GM19023 (cell line): Measurements from ENCODE around the gene FAM81B.

Experiments used
- ATAC-seq: cut with Tn5 transposase; IDR thresholded peaks from one replicate; pipeline ENCODE4 v1.9.1; 2021; ENCODE audit warnings: mild to moderate bottlenecking, moderate library complexity; ENCODE audit not compliant: unreplicated experiment

FAM81B gene

DNA sequence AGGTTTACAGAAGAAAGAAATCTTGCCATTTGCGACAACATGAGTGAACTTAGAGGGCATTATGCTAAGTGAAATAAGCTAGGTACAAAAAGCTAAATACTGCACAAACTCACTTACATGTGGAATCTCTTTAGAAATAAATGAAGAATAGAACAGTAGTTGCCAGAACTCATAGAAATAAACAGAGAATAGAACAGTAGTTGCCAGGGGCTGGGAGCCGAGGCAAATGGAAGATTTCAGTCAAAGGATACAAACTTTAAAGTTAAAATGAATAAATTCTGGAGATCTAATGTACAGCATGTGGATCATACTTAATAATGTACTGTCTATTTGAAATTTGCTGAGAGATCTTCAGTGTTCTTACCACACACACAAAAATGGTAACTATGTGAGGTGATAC lies 63.4 kb downstream of the FAM81B start:
- no peak for ATAC-seq

- ATAC-seq = no peak
Measured at GRCh38 chr5:95460665-95461064, 69.5 kb downstream of the FAM81B start.

GRCh38 chr5:95471487-95471886 lies 80.3 kb downstream of the FAM81B start:
- ATAC-seq = no peak

DNA sequence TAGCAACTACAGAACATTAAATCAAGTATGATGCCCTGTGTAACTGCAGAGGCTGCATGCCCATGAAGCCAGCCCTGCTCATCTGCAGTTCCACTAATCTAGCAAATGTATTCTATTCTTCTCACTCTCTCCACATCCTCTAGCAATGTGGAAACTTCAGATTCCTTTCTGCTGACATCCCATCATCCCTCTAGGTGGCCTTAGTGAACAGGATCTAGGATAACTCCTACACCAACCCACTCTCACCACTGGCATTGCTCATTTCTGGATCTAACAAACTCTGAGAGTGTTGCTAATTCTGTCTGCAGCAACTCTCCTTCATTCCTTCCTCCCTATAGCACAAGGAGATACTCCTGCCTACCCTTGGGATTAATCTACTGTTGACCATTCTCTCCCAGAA lies 80.8 kb downstream of the FAM81B start:
- ATAC-seq = no peak

- no peak for ATAC-seq
Measured at GRCh38 chr5:95484421-95484820, 93.3 kb downstream of the FAM81B start.

GRCh38 chr5:95486191-95486590 lies 95.0 kb downstream of the FAM81B start:
- no peak for ATAC-seq

DNA sequence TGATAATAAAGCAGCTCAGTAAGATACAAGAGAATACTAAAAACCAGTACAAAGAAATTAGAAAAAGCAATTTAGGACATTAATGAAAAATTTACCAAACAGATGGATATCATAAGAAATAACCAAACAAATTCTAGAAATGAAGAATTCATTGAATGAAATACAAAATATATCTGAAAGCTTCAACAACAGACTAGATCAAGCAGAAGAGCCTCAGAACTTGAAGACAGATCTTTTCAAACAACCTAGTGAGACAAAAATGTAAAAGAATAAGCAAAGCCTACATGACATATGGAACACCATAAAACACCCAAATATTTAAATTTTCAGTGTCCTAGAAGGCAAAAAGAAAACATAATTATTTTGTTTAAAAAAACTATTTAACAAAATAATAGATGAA lies 96.7 kb downstream of the FAM81B start:
- no peak for ATAC-seq
